Measurements from ENCODE around the gene NAA16. TPM values are rescaled to one million over a fixed set of nuclear protein-coding genes. Genes with fewer than 3 reads are reported as not detected.

The NAA16 gene
- total and polyA plus RNA-seq, 9 of the 15 experiments (the other 6 are each of a cell fraction or from before 2014, with no cell fraction given), result 3.7 to 18.2 (median 12.0) TPM

DNA sequence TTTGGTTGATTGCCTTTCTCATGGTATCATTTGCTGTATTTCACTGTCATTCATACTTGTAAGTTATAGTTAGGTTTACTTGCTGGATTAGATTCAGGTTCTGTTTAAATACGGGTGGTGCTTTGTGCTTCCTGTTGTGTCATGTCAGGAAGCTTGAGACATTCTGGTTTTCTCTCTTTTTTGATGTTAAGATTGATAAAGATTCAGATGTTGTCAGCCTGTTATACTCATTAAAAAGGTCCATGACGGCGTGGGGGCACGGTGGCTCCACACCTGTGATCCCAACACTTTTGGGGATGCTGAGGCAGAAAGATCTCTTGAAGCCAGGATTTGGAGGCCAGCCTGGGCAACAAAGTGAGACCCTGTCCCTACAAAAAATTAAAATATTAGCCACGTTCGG lies 45.7 kb downstream of the NAA16 start:
- Histone ChIP-seq H2AFZ (ENCODE audit: low read depth, low read length) (no peak overlapping the region), H3K9me3 (replicated peaks; ENCODE audit: control insufficient read depth, insufficient read depth, low read depth, low read length) (no peaks in the 10 kb centered on the region), H3K4me1 (replicated peaks in 1 of 2; ENCODE audit: control insufficient read depth in 2 of 2, insufficient read depth in 2 of 2, low read length in 2 of 2) (peaks cover 0 to 5% of the 10 kb centered on the region in 2 experiments; a peak in 1 of 5 replicates), H3K79me2 (ENCODE audit: control insufficient read depth, insufficient read depth, low read length) (peaks cover 8% of the 10 kb centered on the region), H3K27me3 (ENCODE audit: control insufficient read depth in 2 of 2, insufficient read depth in 2 of 2, low read length in 2 of 2) (no peaks in the 10 kb centered on the region), H3K9me1 (ENCODE audit: control insufficient read depth, insufficient read depth, low read length) (no peaks in the 10 kb centered on the region), H3K36me3 (ENCODE audit: control insufficient read depth, insufficient read depth, low read length) (peaks cover 63% of the 10 kb centered on the region), H4K20me1 (replicated peaks; ENCODE audit: control insufficient read depth, insufficient read depth, low read length) (no peaks in the 10 kb centered on the region), H3K9ac (ENCODE audit: insufficient read depth in 1 of 2, low read depth in 2 of 2, low read length in 2 of 2) (no peak overlapping the region), H3K27ac (ENCODE audit: extremely low read depth, low read depth, low read length) (no peak overlapping the region), H3K4me2 (ENCODE audit: insufficient read depth, low read length) (no peak overlapping the region), H3K4me3 (no peak overlapping the region)
- TF ChIP-seq TOE1 (IDR thresholded peaks at IDR 0.05; ENCODE audit: borderline replicate concordance) (no peak), TOE1 (CRISPR knock-in tag; IDR thresholded peaks at IDR 0.05; ENCODE audit: borderline replicate concordance, low read depth) (no peak), ZNF830 (CRISPR knock-in tag; IDR thresholded peaks at IDR 0.05) (no peak), RBM34 (IDR thresholded peaks at IDR 0.05; ENCODE audit: borderline replicate concordance, insufficient read depth, low read length) (no peak), ZNF41 (CRISPR knock-in tag; conservative IDR thresholded peaks at IDR 0.05) (no peak), HDAC1 (IDR thresholded peaks at IDR 0.05) (no peak), WHSC1 (IDR thresholded peaks at IDR 0.05; ENCODE audit: low read length) (no peak), RFX1 (IDR thresholded peaks at IDR 0.05) (no peak), JUND (IDR thresholded peaks at IDR 0.05; ENCODE audit: borderline replicate concordance, low read depth, low read length) (no peak), JUND (tag; IDR thresholded peaks at IDR 0.05; ENCODE audit: borderline replicate concordance, low read depth, low read length) (no peak), RB1 (IDR thresholded peaks at IDR 0.05; ENCODE audit: low read depth) (no peak), THRAP3 (IDR thresholded peaks at IDR 0.05; ENCODE audit: borderline replicate concordance) (no peak)
- TF ChIP-seq, protein P1, sequence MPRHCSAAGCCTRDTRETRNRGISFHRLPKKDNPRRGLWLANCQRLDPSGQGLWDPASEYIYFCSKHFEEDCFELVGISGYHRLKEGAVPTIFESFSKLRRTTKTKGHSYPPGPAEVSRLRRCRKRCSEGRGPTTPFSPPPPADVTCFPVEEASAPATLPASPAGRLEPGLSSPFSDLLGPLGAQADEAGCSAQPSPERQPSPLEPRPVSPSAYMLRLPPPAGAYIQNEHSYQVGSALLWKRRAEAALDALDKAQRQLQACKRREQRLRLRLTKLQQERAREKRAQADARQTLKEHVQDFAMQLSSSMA (CRISPR knock-in tag; IDR thresholded peaks at IDR 0.05), result no peak
- TF ChIP-seq, protein P2, sequence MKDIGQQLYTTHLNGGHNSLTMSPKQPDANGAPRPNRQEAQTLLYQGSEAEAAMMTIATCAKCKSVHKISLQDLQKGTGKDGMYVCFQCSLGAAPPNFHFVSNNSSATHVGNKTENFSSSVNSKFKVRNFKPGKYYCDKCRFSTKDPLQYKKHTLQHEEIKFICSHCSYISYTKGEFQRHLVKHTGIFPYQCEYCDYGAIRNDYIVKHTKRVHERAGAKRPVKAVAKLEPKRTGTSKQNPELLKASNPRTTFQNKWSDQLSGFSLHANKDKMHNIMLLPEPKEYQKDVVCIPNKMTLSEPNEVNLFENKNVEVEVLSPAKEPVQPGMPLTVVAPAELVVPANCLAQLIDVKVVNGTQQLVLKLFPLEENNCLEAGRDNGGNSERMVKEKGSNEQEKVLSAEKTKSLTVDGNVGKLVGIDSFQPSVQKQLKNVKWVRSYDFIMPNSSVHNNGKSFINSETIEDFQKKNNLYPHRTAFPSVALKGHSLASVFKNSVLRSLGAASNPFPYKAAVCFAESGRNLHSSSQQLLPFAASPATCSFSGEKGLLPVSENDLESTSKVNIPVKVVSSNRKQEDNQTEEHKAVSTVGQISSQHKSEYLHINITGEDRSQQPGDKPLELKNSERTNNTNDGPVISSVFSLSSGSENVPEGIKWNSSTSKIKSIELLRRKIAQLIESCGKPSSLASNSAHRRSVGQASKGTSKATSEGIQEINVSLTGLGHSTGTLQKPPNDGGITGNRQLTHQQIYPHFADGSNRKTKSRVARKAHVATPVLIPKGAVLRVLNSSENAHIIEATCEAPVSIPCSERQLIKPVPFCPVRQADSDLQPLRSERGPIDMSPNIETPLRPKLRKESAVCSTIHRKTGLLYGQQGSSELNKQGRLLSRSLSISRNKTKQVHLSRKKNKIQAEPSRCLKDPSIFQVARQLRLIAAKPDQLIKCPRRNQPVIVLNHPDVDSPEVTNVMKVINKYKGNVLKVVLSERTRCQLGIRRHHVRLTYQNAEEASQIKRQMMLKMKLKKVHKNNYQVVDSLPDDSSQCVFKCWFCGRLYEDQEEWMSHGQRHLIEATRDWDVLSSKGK (CRISPR knock-in tag; IDR thresholded peaks at IDR 0.05), result no peak
- TF ChIP-seq, protein P3, sequence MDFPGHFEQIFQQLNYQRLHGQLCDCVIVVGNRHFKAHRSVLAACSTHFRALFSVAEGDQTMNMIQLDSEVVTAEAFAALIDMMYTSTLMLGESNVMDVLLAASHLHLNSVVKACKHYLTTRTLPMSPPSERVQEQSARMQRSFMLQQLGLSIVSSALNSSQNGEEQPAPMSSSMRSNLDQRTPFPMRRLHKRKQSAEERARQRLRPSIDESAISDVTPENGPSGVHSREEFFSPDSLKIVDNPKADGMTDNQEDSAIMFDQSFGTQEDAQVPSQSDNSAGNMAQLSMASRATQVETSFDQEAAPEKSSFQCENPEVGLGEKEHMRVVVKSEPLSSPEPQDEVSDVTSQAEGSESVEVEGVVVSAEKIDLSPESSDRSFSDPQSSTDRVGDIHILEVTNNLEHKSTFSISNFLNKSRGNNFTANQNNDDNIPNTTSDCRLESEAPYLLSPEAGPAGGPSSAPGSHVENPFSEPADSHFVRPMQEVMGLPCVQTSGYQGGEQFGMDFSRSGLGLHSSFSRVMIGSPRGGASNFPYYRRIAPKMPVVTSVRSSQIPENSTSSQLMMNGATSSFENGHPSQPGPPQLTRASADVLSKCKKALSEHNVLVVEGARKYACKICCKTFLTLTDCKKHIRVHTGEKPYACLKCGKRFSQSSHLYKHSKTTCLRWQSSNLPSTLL (IDR thresholded peaks at IDR 0.05), result no peak
- TF ChIP-seq, protein P4, sequence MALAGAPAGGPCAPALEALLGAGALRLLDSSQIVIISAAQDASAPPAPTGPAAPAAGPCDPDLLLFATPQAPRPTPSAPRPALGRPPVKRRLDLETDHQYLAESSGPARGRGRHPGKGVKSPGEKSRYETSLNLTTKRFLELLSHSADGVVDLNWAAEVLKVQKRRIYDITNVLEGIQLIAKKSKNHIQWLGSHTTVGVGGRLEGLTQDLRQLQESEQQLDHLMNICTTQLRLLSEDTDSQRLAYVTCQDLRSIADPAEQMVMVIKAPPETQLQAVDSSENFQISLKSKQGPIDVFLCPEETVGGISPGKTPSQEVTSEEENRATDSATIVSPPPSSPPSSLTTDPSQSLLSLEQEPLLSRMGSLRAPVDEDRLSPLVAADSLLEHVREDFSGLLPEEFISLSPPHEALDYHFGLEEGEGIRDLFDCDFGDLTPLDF (CRISPR knock-in tag; IDR thresholded peaks at IDR 0.05), result no peak
- DNase-seq (ENCODE audit: extremely low read depth in 1 of 4, low spot score in 3 of 4), result no peak
- ChIA-PET CTCF (ENCODE audit: low intra/inter-chr PET ratio) (no interaction called here), POLR2A (interaction anchor here (1.0 kb wide), 1 partner anchor 11 kb away, joined by 3 read pairs; no protein-coding TSS in a partner anchor)
- FAIRE-seq, result no peak
- no peak for ATAC-seq
- WGBS (ENCODE audit: insufficient coverage, low coverage, missing lambda C conversion rate), result 93% methylated on average over 6 of the region's 6 CpGs
- in situ Hi-C loops (cut with MboI), result no loop called here
- intact Hi-C loops (cut with micrococcal nuclease), result no loop called here
- no TSS peak for BruUV-seq (replicated peaks)
